K562 (cell line): ENCODE data around the gene CMIP. TPM values are rescaled to one million over a fixed set of nuclear protein-coding genes. Genes with fewer than 3 reads are reported as not detected.
A peak's percentile ranks its signal among the peaks of the same experiment; 100 is the strongest.

ENCODE experiments used
- BCOR ChIP-seq: fragments of 450-650 bp; IDR thresholded peaks from 2 replicates; pipeline ENCODE4 v1.6.1; 2016
- CBFA2T3 ChIP-seq: fragments of 450-650 bp; IDR thresholded peaks from 2 replicates; pipeline ENCODE4 v1.6.1; 2017
- DIDO1 ChIP-seq: fragments of 450-650 bp; IDR thresholded peaks from 2 replicates; pipeline ENCODE4 v1.6.1; 2016; ENCODE audit warnings: low read depth, missing biosample characterization, missing genetic modification characterization
- NFE2 ChIP-seq: IDR thresholded peaks from 2 replicates; pipeline ENCODE4 v1.6.1; 2014; ENCODE audit warnings: antibody characterized with exemption, low read depth
- SMARCA4 ChIP-seq: fragments of 450-650 bp; IDR thresholded peaks from 2 replicates; pipeline ENCODE4 v1.6.1; 2016
- SMARCE1 ChIP-seq: fragments of 450-650 bp; IDR thresholded peaks from 2 replicates; pipeline ENCODE4 v1.7.1; 2016; ENCODE audit warnings: mild to moderate bottlenecking
- TEAD4 ChIP-seq, 2 experiments: sonication (generic) in 1 of 2; formaldehyde crosslinking in 1 of 2; IDR thresholded peaks; 2 replicates each; pipeline versions ENCODE4 v1.6.1 to v1.8.0; 2012 to 2022; ENCODE audit warnings: borderline replicate concordance in 1 of 2, inconsistent platforms in 1 of 2, low read length in 1 of 2, mild to moderate bottlenecking in 1 of 2, missing genetic modification reagents in 1 of 2
- YY1 ChIP-seq, 3 experiments: IDR thresholded peaks; 2 replicates each; pipeline ENCODE4 v1.6.1; 2011; ENCODE audit warnings: low read length in 2 of 3, mild to moderate bottlenecking in 2 of 3, moderate library complexity in 2 of 3, borderline replicate concordance in 1 of 3, control low read depth in 1 of 3, low read depth in 1 of 3; ENCODE audit not compliant: insufficient read depth in 3 of 3, insufficient replicate concordance in 2 of 3, control insufficient read depth in 1 of 3, insufficient read length in 1 of 3; ENCODE audit errors: extremely low read depth in 1 of 3
- ZBTB17 ChIP-seq: fragments of 450-650 bp; formaldehyde crosslinking; IDR thresholded peaks from 2 replicates; pipeline ENCODE4 v1.4.0; 2020; ENCODE audit warnings: mild to moderate bottlenecking
- ZNF212 ChIP-seq: fragments of 450-650 bp; formaldehyde crosslinking; IDR thresholded peaks from 2 replicates; pipeline ENCODE4 v1.4.0; 2020; ENCODE audit warnings: mild to moderate bottlenecking
- ZNF444 ChIP-seq: fragments of 250-450 bp; sonication (Bioruptor Pico); IDR thresholded peaks from 2 replicates; pipeline ENCODE4 v1.4.0; 2020; ENCODE audit warnings: mild to moderate bottlenecking, moderate library complexity
- ZNF766 ChIP-seq: fragments of 200-800 bp; sonication (Bioruptor generic); conservative IDR thresholded peaks from 2 replicates; pipeline ENCODE4 v1.6.1; 2016; ENCODE audit warnings: missing genetic modification characterization, missing compliant biosample characterization
- polyA plus RNA-seq, 8 experiments: library from polyadenylated mRNA; depleted of rRNA in 4 of 8; stranded (reverse) in 5 of 8; unstranded in 3 of 8; fragments of >200 nt; fragmentation: Nextera tagmentation in 2 of 8; fragmentation: Illumina TruSeq in 1 of 8; extraction: Ambion mirVana in 2 of 8; extraction: Trizol in 1 of 8; gene quantifications; 2 replicates each; pipeline versions ENCODE4 v1.2.1 to v1.2.3, GENCODE V29; 2011 to 2014; ENCODE audit warnings: inconsistent platforms in 1 of 8, missing spikeins in 1 of 8
- total RNA-seq, 7 experiments: library from RNA; depleted of rRNA in 6 of 7; stranded (reverse); fragments of >200 nt in 6 of 7; fragmentation: Illumina TruSeq in 2 of 7; extraction: Trizol in 2 of 7; gene quantifications; 2 replicates each; pipeline versions ENCODE4 v1.2.1 to v1.2.3, GENCODE V29; 2011 to 2021; ENCODE audit warnings: low replicate concordance in 1 of 7
- TF ChIP-seq, protein P1 (sequence below), 2 experiments: fragments of 450-650 bp; conservative IDR thresholded peaks; 2 replicates each; pipeline ENCODE4 v1.6.1; 2017; ENCODE audit warnings: mild to moderate bottlenecking in 2 of 2, moderate library complexity in 2 of 2
- TF ChIP-seq, protein P2 (sequence below): fragments of 250-450 bp; sonication (Bioruptor Pico); IDR thresholded peaks from 2 replicates; pipeline ENCODE4 v1.4.0; 2020
- TF ChIP-seq, protein P3 (sequence below): fragments of 450-650 bp; IDR thresholded peaks from 2 replicates; pipeline ENCODE4 v1.6.1; 2016; ENCODE audit warnings: antibody characterized with exemption
- TF ChIP-seq, protein P4 (sequence below), 2 experiments: fragments of 450-650 bp; IDR thresholded peaks; 2 replicates each; pipeline ENCODE4 v1.6.1; 2016

The CMIP gene
- total and polyA plus RNA-seq, 9 of the 15 experiments (the other 6 are each of a cell fraction or from before 2014, with no cell fraction given), result 0.94 to 82.5 (median 10.3) TPM

DNA sequence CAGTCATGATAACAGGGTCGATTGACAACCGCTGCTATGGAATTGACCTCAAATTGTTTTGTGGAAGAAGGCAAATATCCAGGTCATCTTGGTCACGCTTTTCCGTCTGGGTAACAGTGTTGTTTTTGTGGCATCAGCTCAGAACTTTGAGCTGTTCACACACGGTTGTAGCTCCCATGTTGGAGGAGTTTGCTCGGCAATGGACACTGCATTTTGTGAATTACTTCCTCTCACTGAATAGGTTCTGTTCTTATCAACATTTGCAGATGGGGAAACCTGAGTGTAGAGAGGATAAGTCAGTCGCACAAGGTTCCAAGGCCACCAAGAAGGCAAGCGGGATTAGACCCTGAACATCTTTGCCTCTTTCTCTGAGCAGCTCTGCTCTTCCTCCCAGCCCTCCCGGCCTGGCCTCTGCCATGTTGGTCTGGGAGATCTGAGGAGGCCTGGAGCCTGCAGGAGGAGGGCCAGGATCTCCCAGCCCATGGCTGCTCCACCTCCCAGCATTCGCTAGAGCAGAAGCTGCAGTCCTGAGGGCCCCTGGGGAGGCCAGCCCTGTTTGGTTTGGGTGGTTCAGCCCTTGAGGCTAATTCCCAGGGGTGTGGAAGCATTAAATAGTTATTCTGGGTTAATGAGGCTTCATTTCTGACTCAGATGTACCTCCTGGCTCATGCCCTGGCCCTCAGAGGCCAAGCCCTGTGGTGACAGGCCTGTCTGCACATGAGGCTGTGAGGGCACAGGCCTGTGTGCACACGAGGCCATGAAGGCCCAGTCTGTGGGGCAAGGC lies 180.3 kb downstream of the CMIP start (continued):
- TF ChIP-seq, protein P1, sequence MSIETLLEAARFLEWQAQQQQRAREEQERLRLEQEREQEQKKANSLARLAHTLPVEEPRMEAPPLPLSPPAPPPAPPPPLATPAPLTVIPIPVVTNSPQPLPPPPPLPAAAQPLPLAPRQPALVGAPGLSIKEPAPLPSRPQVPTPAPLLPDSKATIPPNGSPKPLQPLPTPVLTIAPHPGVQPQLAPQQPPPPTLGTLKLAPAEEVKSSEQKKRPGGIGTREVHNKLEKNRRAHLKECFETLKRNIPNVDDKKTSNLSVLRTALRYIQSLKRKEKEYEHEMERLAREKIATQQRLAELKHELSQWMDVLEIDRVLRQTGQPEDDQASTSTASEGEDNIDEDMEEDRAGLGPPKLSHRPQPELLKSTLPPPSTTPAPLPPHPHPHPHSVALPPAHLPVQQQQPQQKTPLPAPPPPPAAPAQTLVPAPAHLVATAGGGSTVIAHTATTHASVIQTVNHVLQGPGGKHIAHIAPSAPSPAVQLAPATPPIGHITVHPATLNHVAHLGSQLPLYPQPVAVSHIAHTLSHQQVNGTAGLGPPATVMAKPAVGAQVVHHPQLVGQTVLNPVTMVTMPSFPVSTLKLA (conservative IDR thresholded peaks at IDR 0.05), result no peak; a peak in 2 of 4 replicates
- TF ChIP-seq, protein P2, sequence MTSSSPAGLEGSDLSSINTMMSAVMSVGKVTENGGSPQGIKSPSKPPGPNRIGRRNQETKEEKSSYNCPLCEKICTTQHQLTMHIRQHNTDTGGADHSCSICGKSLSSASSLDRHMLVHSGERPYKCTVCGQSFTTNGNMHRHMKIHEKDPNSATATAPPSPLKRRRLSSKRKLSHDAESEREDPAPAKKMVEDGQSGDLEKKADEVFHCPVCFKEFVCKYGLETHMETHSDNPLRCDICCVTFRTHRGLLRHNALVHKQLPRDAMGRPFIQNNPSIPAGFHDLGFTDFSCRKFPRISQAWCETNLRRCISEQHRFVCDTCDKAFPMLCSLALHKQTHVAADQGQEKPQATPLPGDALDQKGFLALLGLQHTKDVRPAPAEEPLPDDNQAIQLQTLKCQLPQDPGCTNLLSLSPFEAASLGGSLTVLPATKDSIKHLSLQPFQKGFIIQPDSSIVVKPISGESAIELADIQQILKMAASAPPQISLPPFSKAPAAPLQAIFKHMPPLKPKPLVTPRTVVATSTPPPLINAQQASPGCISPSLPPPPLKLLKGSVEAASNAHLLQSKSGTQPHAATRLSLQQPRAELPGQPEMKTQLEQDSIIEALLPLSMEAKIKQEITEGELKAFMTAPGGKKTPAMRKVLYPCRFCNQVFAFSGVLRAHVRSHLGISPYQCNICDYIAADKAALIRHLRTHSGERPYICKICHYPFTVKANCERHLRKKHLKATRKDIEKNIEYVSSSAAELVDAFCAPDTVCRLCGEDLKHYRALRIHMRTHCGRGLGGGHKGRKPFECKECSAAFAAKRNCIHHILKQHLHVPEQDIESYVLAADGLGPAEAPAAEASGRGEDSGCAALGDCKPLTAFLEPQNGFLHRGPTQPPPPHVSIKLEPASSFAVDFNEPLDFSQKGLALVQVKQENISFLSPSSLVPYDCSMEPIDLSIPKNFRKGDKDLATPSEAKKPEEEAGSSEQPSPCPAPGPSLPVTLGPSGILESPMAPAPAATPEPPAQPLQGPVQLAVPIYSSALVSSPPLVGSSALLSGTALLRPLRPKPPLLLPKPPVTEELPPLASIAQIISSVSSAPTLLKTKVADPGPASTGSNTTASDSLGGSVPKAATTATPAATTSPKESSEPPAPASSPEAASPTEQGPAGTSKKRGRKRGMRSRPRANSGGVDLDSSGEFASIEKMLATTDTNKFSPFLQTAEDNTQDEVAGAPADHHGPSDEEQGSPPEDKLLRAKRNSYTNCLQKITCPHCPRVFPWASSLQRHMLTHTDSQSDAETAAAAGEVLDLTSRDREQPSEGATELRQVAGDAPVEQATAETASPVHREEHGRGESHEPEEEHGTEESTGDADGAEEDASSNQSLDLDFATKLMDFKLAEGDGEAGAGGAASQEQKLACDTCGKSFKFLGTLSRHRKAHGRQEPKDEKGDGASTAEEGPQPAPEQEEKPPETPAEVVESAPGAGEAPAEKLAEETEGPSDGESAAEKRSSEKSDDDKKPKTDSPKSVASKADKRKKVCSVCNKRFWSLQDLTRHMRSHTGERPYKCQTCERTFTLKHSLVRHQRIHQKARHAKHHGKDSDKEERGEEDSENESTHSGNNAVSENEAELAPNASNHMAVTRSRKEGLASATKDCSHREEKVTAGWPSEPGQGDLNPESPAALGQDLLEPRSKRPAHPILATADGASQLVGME (CRISPR knock-in tag), result no peak
- TF ChIP-seq SMARCA4 (peak; percentile 97), ZNF212 (no peak), ZBTB17 (CRISPR knock-in tag) (peak; percentile 32), YY1 (IDR thresholded peaks at IDR 0.05; ENCODE audit: borderline replicate concordance in 1 of 3, control insufficient read depth in 1 of 3, extremely low read depth in 1 of 3, insufficient read depth in 3 of 3, insufficient read length in 1 of 3, insufficient replicate concordance in 2 of 3, low read depth in 1 of 3, low read length in 2 of 3) (peak in 1 of 3 experiments; percentile 36), BCOR (peak; percentile 70), ZNF444 (CRISPR knock-in tag) (no peak), ZNF766 (CRISPR knock-in tag) (peak; percentile 93), DIDO1 (tag) (0 out of 2 replicates have a peak, but pooled peaks have one; percentile 22), NFE2 (0 out of 2 replicates have a peak, but pooled peaks have one; percentile 2), TEAD4 (IDR thresholded peaks at IDR 0.05; ENCODE audit: low read length) (peak; percentile 96), TEAD4 (CRISPR knock-in tag; IDR thresholded peaks at IDR 0.05; ENCODE audit: borderline replicate concordance) (no peak), CBFA2T3 (peak; percentile 98), SMARCE1 (peak; percentile 96)
- TF ChIP-seq, protein P3, sequence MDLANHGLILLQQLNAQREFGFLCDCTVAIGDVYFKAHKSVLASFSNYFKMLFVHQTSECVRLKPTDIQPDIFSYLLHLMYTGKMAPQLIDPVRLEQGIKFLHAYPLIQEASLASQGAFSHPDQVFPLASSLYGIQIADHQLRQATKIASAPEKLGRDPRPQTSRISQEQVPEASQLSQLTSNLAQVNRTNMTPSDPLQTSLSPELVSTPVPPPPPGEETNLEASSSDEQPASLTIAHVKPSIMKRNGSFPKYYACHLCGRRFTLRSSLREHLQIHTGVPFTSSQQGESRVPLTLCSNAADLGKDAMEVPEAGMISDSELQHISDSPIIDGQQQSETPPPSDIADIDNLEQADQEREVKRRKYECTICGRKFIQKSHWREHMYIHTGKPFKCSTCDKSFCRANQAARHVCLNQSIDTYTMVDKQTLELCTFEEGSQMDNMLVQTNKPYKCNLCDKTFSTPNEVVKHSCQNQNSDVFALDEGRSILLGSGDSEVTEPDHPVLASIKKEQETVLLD, result peak; percentile 15; the same call in 1 of the 2 replicates
- TF ChIP-seq, protein P4, sequence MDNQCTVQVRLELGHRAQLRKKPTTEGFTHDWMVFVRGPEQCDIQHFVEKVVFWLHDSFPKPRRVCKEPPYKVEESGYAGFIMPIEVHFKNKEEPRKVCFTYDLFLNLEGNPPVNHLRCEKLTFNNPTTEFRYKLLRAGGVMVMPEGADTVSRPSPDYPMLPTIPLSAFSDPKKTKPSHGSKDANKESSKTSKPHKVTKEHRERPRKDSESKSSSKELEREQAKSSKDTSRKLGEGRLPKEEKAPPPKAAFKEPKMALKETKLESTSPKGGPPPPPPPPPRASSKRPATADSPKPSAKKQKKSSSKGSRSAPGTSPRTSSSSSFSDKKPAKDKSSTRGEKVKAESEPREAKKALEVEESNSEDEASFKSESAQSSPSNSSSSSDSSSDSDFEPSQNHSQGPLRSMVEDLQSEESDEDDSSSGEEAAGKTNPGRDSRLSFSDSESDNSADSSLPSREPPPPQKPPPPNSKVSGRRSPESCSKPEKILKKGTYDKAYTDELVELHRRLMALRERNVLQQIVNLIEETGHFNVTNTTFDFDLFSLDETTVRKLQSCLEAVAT (IDR thresholded peaks at IDR 0.05), result peak in 1 of 2 experiments; percentile 12; a peak in 1 of 4 replicates
